Body of pancreas (tissue), 4 donors: ENCODE results near the gene MVP.

Experiments used
- CTCF ChIP-seq, 7 experiments: fragments of 450-650 bp in 4 of 7; fragments of 200-600 bp in 3 of 7; sonication (generic) in 3 of 7; IDR thresholded peaks; one replicate each; pipeline ENCODE4 v1.5.1; 2016 to 2019; ENCODE audit warnings: antibody characterized with exemption in 7 of 7
- POLR2A ChIP-seq, 3 donors: fragments of 450-650 bp; IDR thresholded peaks; one replicate each; pipeline ENCODE4 v1.6.1; 2016; ENCODE audit warnings: antibody characterized with exemption in 3 of 3, mild to moderate bottlenecking in 2 of 3

GRCh38 chr16:29868396-29869009 lies 48.2 kb downstream of the MVP start:
- TF ChIP-seq POLR2A (IDR thresholded peaks at IDR 0.05) (no peak), CTCF (IDR thresholded peaks at IDR 0.05) (no peak)
